Measurements from ENCODE around the gene GOLGA6A. TPM values are rescaled to one million over a fixed set of nuclear protein-coding genes. Genes with fewer than 3 reads are reported as not detected.
A peak's percentile ranks its signal among the peaks of the same experiment; 100 is the strongest.

GOLGA6A gene
- total and polyA plus RNA-seq, 2 of the 8 experiments (the other 6 are each of a cell fraction or from before 2014, with no cell fraction given): 0.80 to 1.0 TPM

- Histone ChIP-seq H3K4me2 (ENCODE audit: insufficient read depth in 1 of 2, low read depth in 2 of 2, low read length in 2 of 2) (no peak overlapping the region), H4K20me1 (replicated peaks in 1 of 2; ENCODE audit: control insufficient read depth in 1 of 2, insufficient read depth in 2 of 2, low read length in 2 of 2) (no peaks in the 10 kb centered on the region), H3K23ac (ENCODE audit: insufficient read length) (no peak overlapping the region), H3K14ac (ENCODE audit: insufficient read length) (no peak overlapping the region), H4K5ac (ENCODE audit: insufficient read length, low read depth, low read length) (no peak overlapping the region), H3K27me3 (replicated peaks in 1 of 4; ENCODE audit: control insufficient read depth in 3 of 4, extremely low read depth in 1 of 4, insufficient read depth in 3 of 4, low read length in 3 of 4) (peaks cover 0 to 5% (median 1%) of the 10 kb centered on the region in 4 experiments; a peak in 2 of 7 replicates), H3K27ac (ENCODE audit: low read depth, low read length) (no peak overlapping the region), H2BK15ac (ENCODE audit: low read length) (no peak overlapping the region), H4K8ac (ENCODE audit: extremely low read depth, insufficient read depth, low read length) (no peak overlapping the region), H3K36me3 (ENCODE audit: control insufficient read depth in 2 of 4, insufficient read depth in 4 of 4, low read length in 3 of 4) (no peaks in the 10 kb centered on the region), H2AFZ (ENCODE audit: low read length) (no peak overlapping the region), H3K9me3 (ENCODE audit: insufficient read depth in 2 of 2, low read depth in 1 of 2, low read length in 1 of 2) (no peaks in the 10 kb centered on the region), H3K4me1 (replicated peaks in 1 of 4; ENCODE audit: control insufficient read depth in 3 of 4, insufficient read depth in 4 of 4, low read length in 3 of 4) (peaks cover 0 to 14% (median 11%) of the 10 kb centered on the region in 4 experiments; a peak in 6 of 7 replicates), H2BK5ac (ENCODE audit: low read depth, low read length) (no peak overlapping the region), H3K9ac (replicated peaks in 1 of 4; ENCODE audit: extremely low read depth in 1 of 4, low read depth in 3 of 4, low read length in 3 of 4) (no peak overlapping the region), H3K79me1 (ENCODE audit: low read depth, low read length) (no peaks in the 10 kb centered on the region), H2BK20ac (ENCODE audit: low read length) (peak overlapping the region; percentile 18; the same call in 1 of the 2 replicates), H3K18ac (ENCODE audit: extremely low read depth, low read length) (no peak overlapping the region), H2BK120ac (replicated peaks; ENCODE audit: low read depth, low read length) (no peak overlapping the region), H3K56ac (replicated peaks; ENCODE audit: insufficient read length, low read depth, low read length) (no peak overlapping the region), H3K79me2 (ENCODE audit: control insufficient read depth in 1 of 2, insufficient read depth in 2 of 2, low read length in 2 of 2) (no peaks in the 10 kb centered on the region), H4K91ac (replicated peaks; ENCODE audit: insufficient read length, low read length) (no peak overlapping the region), H3K4me3 (ENCODE audit: extremely low read depth in 1 of 4, insufficient read depth in 2 of 4, low read depth in 3 of 4, low read length in 4 of 4) (no peak overlapping the region), H2AK5ac (ENCODE audit: low read depth, low read length) (peak overlapping the region; percentile 6; the same call in 1 of the 2 replicates), H2BK12ac (ENCODE audit: low read depth, low read length) (peak overlapping the region; percentile 68; the same call in 1 of the 2 replicates), H3K4ac (replicated peaks; ENCODE audit: insufficient read length, low read depth, low read length) (no peak overlapping the region), H3K23me2 (ENCODE audit: low read depth, low read length) (no peaks in the 10 kb centered on the region; the same call in 1 of the 2 replicates)
- ChIA-PET CTCF (ENCODE audit: partially characterized antibody) (interaction anchor here (0.7 to 1.9 kb wide), 12 partner anchors 13 to 230 kb away, joined by 3 to 10 read pairs (median 5); no protein-coding TSS in a partner anchor), POLR2A (ENCODE audit: partially characterized antibody) (interaction anchor here (0.9 to 1.3 kb wide), 2 partner anchors 8 to 101 kb away, joined by 3 read pairs; no protein-coding TSS in a partner anchor)
- FAIRE-seq (no peak), DNase-seq (ENCODE audit: low read depth in 1 of 2, low spot score in 2 of 2) (no peak)
- WGBS, 2 experiments (ENCODE audit: extremely low coverage in 1 of 2, insufficient coverage in 1 of 2, insufficient read length in 1 of 2, insufficient replicate concordance in 2 of 2, low coverage in 1 of 2, low lambda C conversion rate in 2 of 2, missing lambda C conversion rate in 1 of 2): 71% methylated on average over 4 of the region's 4 CpGs; no CpG with 5 or more reads in 1 of the 2 experiments
- TF ChIP-seq HDAC6 (IDR thresholded peaks at IDR 0.05; ENCODE audit: low read depth, low read length) (no peak), EP300 (IDR thresholded peaks at IDR 0.05; ENCODE audit: borderline replicate concordance in 1 of 2, low read depth in 2 of 2, low read length in 2 of 2) (no peak), EZH2 (IDR thresholded peaks at IDR 0.05; ENCODE audit: low read depth, low read length, severe bottlenecking) (no peak), CBX5 (IDR thresholded peaks at IDR 0.05; ENCODE audit: low read depth, low read length) (no peak)
Observed at GRCh38 chr15:74121039-74121438, 38.7 kb upstream of the GOLGA6A start.

Measured in H1 (cell line).